Thyroid gland (tissue), 4 donors: ENCODE data around the gene ALOX12.

ENCODE experiments used
- CTCF ChIP-seq, 6 experiments: fragments of 200-600 bp in 3 of 6; fragments of 450-650 bp in 3 of 6; sonication (generic) in 3 of 6; IDR thresholded peaks; one replicate each; pipeline ENCODE4 v1.5.1; 2016 to 2019; ENCODE audit warnings: antibody characterized with exemption in 6 of 6, mild to moderate bottlenecking in 2 of 6, inconsistent platforms in 1 of 6, moderate library complexity in 1 of 6
- POLR2A ChIP-seq, 2 donors: fragments of 450-650 bp; IDR thresholded peaks; one replicate each; pipeline ENCODE4 v1.6.1; 2017; ENCODE audit warnings: antibody characterized with exemption in 2 of 2, mild to moderate bottlenecking in 2 of 2, moderate library complexity in 1 of 2

GRCh38 chr17:7007143-7007542, 11.3 kb downstream of the ALOX12 start:
- TF ChIP-seq CTCF (IDR thresholded peaks at IDR 0.05) (no peak), POLR2A (IDR thresholded peaks at IDR 0.05) (no peak)
